Bronchial smooth muscle cell (primary cell): ENCODE data around the gene CCDC3. TPM values are rescaled to one million over a fixed set of nuclear protein-coding genes. Genes with fewer than 3 reads are reported as not detected.

ENCODE experiments used
- total RNA-seq: library from RNA; depleted of rRNA; stranded (reverse); fragments of >200 nt; gene quantifications from 2 replicates; pipeline ENCODE4 v1.2.1, GENCODE V29; 2014

CCDC3 gene
- total RNA-seq: 0.16 and 0.17 TPM in 2 replicates

GRCh38 chr10:13001041-13001886 lies at the start of gene CCDC3:
Gene CCDC3, minus strand, starts transcription at chr10:13001713. Its CDS starts 143 bp downstream, at chr10:13001570.

Other genes with a start within 250 kb of the CCDC3 start
- 81.3 and 146 TPM in 2 replicates for gene OPTN, start 98.5 kb upstream of the CCDC3 start, total RNA-seq
- 0.34 and 1.3 TPM in 2 replicates for gene MCM10, start 159.8 kb upstream of the CCDC3 start, total RNA-seq
- not detected in 2 replicates for gene UCMA, start 232.7 kb upstream of the CCDC3 start, total RNA-seq